ENCODE results near the gene RELN. TPM values are rescaled to one million over a fixed set of nuclear protein-coding genes. Genes with fewer than 3 reads are reported as not detected.

RELN gene
- total RNA-seq, 1 experiment from 2014 or later: 0.02 TPM

DNA sequence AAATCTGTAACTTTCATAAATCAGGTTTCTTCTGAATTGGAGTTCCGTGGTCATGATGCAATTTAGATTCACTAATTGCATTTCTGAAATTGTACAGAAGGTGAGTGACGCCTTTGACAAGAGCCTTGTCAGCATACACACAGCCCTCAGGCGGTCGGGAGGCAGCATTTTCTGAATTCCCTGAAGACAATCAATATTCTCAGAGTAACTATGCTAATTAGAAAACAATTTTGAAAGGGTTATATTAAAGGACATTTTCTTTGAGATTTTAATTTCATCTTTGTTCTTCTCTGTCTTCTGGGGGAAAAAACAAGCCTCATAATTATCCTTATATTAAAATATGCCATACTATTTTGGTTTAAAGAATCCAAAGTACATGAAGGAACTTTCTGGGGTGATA lies 488.3 kb downstream of the RELN start:
- H3K4me3 Mint-ChIP-seq: no peak overlapping the region
- Histone ChIP-seq H2BK15ac (ENCODE audit: low read depth, low read length) (no peak overlapping the region), H3K56ac (ENCODE audit: insufficient read length, low read depth, low read length) (no peak overlapping the region), H3K9ac (ENCODE audit: extremely low read depth, insufficient read length, low read length) (no peak overlapping the region), H3K9me3 (ENCODE audit: control insufficient read depth, low read depth, low read length) (no peaks in the 10 kb centered on the region), H4K5ac (ENCODE audit: insufficient read length, low read depth, low read length) (no peak overlapping the region), H3K23me2 (ENCODE audit: insufficient read length, low read depth, low read length, poor library complexity, severe bottlenecking) (no peaks in the 10 kb centered on the region), H3T11ph (ENCODE audit: low read length) (no peak overlapping the region), H2BK5ac (ENCODE audit: insufficient read length, low read length) (no peak overlapping the region), H3K4ac (ENCODE audit: low read depth, low read length) (no peak overlapping the region), H3K79me1 (ENCODE audit: insufficient read depth, low read depth, low read length, poor library complexity, severe bottlenecking) (no peaks in the 10 kb centered on the region), H3K14ac (ENCODE audit: insufficient read depth, low read length) (no peak overlapping the region), H3K79me2 (ENCODE audit: insufficient read depth, low read length) (no peaks in the 10 kb centered on the region), H4K91ac (ENCODE audit: insufficient read length, low read depth, low read length) (no peak overlapping the region), H2BK20ac (ENCODE audit: low read depth, low read length, poor library complexity, severe bottlenecking) (no peak overlapping the region), H3K4me1 (ENCODE audit: insufficient read depth, low read length) (no peaks in the 10 kb centered on the region), H3K27ac (ENCODE audit: insufficient read length, low read depth, low read length) (no peak overlapping the region), H2BK120ac (ENCODE audit: low read depth, low read length, poor library complexity, severe bottlenecking) (no peak overlapping the region), H3K27me3 (ENCODE audit: insufficient read depth, low read length) (no peaks in the 10 kb centered on the region), H4K20me1 (ENCODE audit: control insufficient read depth, insufficient read depth, insufficient read length) (no peaks in the 10 kb centered on the region), H3K23ac (ENCODE audit: insufficient read length, low read depth, low read length) (no peak overlapping the region), H3K4me2 (ENCODE audit: insufficient read depth, insufficient read length, low read length) (no peak overlapping the region), H2AK5ac (ENCODE audit: insufficient read length, low read length) (no peak overlapping the region), H3K18ac (ENCODE audit: insufficient read length, low read depth, low read length) (no peak overlapping the region), H4K8ac (replicated peaks; ENCODE audit: insufficient read length, low read depth, low read length) (no peak overlapping the region), H2AFZ (ENCODE audit: low read length) (no peak overlapping the region), H2BK12ac (ENCODE audit: insufficient read length, low read depth, low read length) (no peak overlapping the region)
- H3K27me3 Mint-ChIP-seq (ENCODE audit: low read depth): peaks cover 10% of the 10 kb centered on the region
- no CpG with 5 or more reads among the region's 4 CpGs for WGBS (ENCODE audit: extremely low coverage, insufficient read length, low lambda C conversion rate)
- TF ChIP-seq, protein P1, sequence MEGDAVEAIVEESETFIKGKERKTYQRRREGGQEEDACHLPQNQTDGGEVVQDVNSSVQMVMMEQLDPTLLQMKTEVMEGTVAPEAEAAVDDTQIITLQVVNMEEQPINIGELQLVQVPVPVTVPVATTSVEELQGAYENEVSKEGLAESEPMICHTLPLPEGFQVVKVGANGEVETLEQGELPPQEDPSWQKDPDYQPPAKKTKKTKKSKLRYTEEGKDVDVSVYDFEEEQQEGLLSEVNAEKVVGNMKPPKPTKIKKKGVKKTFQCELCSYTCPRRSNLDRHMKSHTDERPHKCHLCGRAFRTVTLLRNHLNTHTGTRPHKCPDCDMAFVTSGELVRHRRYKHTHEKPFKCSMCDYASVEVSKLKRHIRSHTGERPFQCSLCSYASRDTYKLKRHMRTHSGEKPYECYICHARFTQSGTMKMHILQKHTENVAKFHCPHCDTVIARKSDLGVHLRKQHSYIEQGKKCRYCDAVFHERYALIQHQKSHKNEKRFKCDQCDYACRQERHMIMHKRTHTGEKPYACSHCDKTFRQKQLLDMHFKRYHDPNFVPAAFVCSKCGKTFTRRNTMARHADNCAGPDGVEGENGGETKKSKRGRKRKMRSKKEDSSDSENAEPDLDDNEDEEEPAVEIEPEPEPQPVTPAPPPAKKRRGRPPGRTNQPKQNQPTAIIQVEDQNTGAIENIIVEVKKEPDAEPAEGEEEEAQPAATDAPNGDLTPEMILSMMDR (conservative IDR thresholded peaks at IDR 0.05): no peak
- H3K9me3 Mint-ChIP-seq: peaks cover 2 to 3% of the 10 kb centered on the region in 2 experiments; a peak in 3 of 5 replicates
- 0 out of 4 replicates have a peak, but pooled peaks cover 0 to 5% of the 10 kb centered on the region in 2 experiments for H3K4me1 Mint-ChIP-seq
- H3K27ac Mint-ChIP-seq: no peak overlapping the region
- no peak for DNase-seq
- peaks cover 0 to 2% (median 0%) of the 10 kb centered on the region in 3 experiments; a peak in 2 of 7 replicates for H3K36me3 Mint-ChIP-seq (ENCODE audit: insufficient read depth in 1 of 3, low read depth in 3 of 3)

Data from H9 (cell line).